ENCODE results near the gene TOR1AIP1. TPM values are rescaled to one million over a fixed set of nuclear protein-coding genes. Genes with fewer than 3 reads are reported as not detected.

The TOR1AIP1 gene
- polyA plus RNA-seq, 2 of the 4 experiments (the other 2 are of a cell fraction) = 31.3 to 38.4 TPM

GRCh38 chr1:179872558-179872957 lies 9.5 kb upstream of the TOR1AIP1 start:
- ATAC-seq (no peak), DNase-seq (ENCODE audit: low read depth in 1 of 2, low spot score in 1 of 2) (no peak), FAIRE-seq (no peak)
- ChIA-PET POLR2A (no interaction called here), CTCF (interaction anchor here (1.2 kb wide), 1 partner anchor 307 kb away, joined by 3 read pairs; no protein-coding TSS in a partner anchor)
- Histone ChIP-seq H3K4me2 (no peak overlapping the region), H3K27ac (no peak overlapping the region; a peak in 1 of 6 replicates), H3K4me3 (no peak overlapping the region), H3K9me3 (no peaks in the 10 kb centered on the region), H3K4me1 (peaks cover 35% of the 10 kb centered on the region)
- no peak for TF ChIP-seq RARB (CRISPR knock-in tag; IDR thresholded peaks at IDR 0.05)
- TF ChIP-seq HEYL (CRISPR knock-in tag; IDR thresholded peaks at IDR 0.05) = no peak
- no peak for TF ChIP-seq CHD4 (IDR thresholded peaks at IDR 0.05; ENCODE audit: borderline replicate concordance)
- TF ChIP-seq POLR2AphosphoS2 (conservative IDR thresholded peaks at IDR 0.05; ENCODE audit: low read length) = no peak
- TF ChIP-seq POLR2A (IDR thresholded peaks at IDR 0.05; ENCODE audit: low read length) = no peak
- TF ChIP-seq RAD21 (conservative IDR thresholded peaks at IDR 0.05 in 1 of 2, IDR thresholded peaks at IDR 0.05 in 1 of 2) = no peak
- TF ChIP-seq GATA3 (IDR thresholded peaks at IDR 0.05; ENCODE audit: borderline replicate concordance) = no peak
- TF ChIP-seq HOXB13 (CRISPR knock-in tag; IDR thresholded peaks at IDR 0.05; ENCODE audit: low read depth) = no peak
- no peak for TF ChIP-seq FOXS1 (CRISPR knock-in tag; IDR thresholded peaks at IDR 0.05)
- no peak for TF ChIP-seq EHMT2 (IDR thresholded peaks at IDR 0.05; ENCODE audit: low read depth)
- no peak for TF ChIP-seq SMC3 (IDR thresholded peaks at IDR 0.05)
- TF ChIP-seq ATOH8 (CRISPR knock-in tag; IDR thresholded peaks at IDR 0.05; ENCODE audit: low read depth) = no peak
- TF ChIP-seq ZSCAN20 (CRISPR knock-in tag; IDR thresholded peaks at IDR 0.05) = no peak
- no peak for TF ChIP-seq RFX5 (IDR thresholded peaks at IDR 0.05)
- no peak for TF ChIP-seq CBX8 (IDR thresholded peaks at IDR 0.05)
- no peak for TF ChIP-seq TFCP2L1 (CRISPR knock-in tag; IDR thresholded peaks at IDR 0.05)
- TF ChIP-seq HES2 (IDR thresholded peaks at IDR 0.05) = no peak
- TF ChIP-seq REST (IDR thresholded peaks at IDR 0.05) = no peak
- TF ChIP-seq SREBF2 (IDR thresholded peaks at IDR 0.05) = no peak
- TF ChIP-seq ZC3H11A (IDR thresholded peaks at IDR 0.05) = no peak
- 98% methylated on average over 5 of the region's 5 CpGs for WGBS (ENCODE audit: missing lambda C conversion rate)

GRCh38 chr1:179873438-179873851 lies 8.6 kb upstream of the TOR1AIP1 start:
- TF ChIP-seq ZSCAN20 (CRISPR knock-in tag; IDR thresholded peaks at IDR 0.05) (no peak), GATA3 (IDR thresholded peaks at IDR 0.05; ENCODE audit: borderline replicate concordance) (no peak), ZNF302 (CRISPR knock-in tag; IDR thresholded peaks at IDR 0.05) (no peak), POLR2AphosphoS2 (conservative IDR thresholded peaks at IDR 0.05; ENCODE audit: low read length) (no peak), EP300 (IDR thresholded peaks at IDR 0.05) (no peak), HOXB5 (CRISPR knock-in tag; IDR thresholded peaks at IDR 0.05) (no peak), RAD21 (conservative IDR thresholded peaks at IDR 0.05 in 1 of 2, IDR thresholded peaks at IDR 0.05 in 1 of 2) (no peak), CHD2 (IDR thresholded peaks at IDR 0.05; ENCODE audit: low read length, partially characterized antibody) (no peak), RARB (CRISPR knock-in tag; IDR thresholded peaks at IDR 0.05) (no peak), NR3C1 (IDR thresholded peaks at IDR 0.05) (no peak), HMGXB4 (CRISPR knock-in tag; IDR thresholded peaks at IDR 0.05; ENCODE audit: borderline replicate concordance) (no peak)
- CTCF ChIA-PET = no interaction called here
- ATAC-seq (no peak), FAIRE-seq (no peak), DNase-seq (ENCODE audit: low read depth in 1 of 2, low spot score in 1 of 2) (no peak)
- 54% methylated on average over 2 of the region's 2 CpGs for WGBS (ENCODE audit: missing lambda C conversion rate)
- Histone ChIP-seq H3K4me1 (peaks cover 40% of the 10 kb centered on the region), H3K9me3 (no peaks in the 10 kb centered on the region), H3K27ac (peak overlapping the region in 1 of 2 experiments; percentile 3; a peak in 1 of 6 replicates), H3K4me2 (peak overlapping the region; percentile 47), H3K4me3 (no peak overlapping the region)
- POLR2A ChIA-PET = no interaction called here
